ENCODE measurements around the gene DCP1B.

GRCh38 chr12:2013527-2014223 is 9.4 kb upstream of the DCP1B start:
- TF ChIP-seq EZH2 (IDR thresholded peaks at IDR 0.05; ENCODE audit: insufficient read depth, poor library complexity, severe bottlenecking), result no peak
- no peak for TF ChIP-seq EZH2phosphoT487 (IDR thresholded peaks at IDR 0.05; ENCODE audit: insufficient read depth, low read depth)
